Right lobe of liver (tissue), 4 donors: ENCODE results near the gene ZNF528.

ENCODE experiments used
- CTCF ChIP-seq, 4 donors: fragments of 200-600 bp in 3 of 4; fragments of 450-650 bp in 1 of 4; IDR thresholded peaks; one replicate each; pipeline versions ENCODE4 v1.5.1 to v1.8.0; 2016 to 2022; ENCODE audit warnings: antibody characterized with exemption in 4 of 4, mild to moderate bottlenecking in 2 of 4
- POLR2A ChIP-seq: fragments of 450-650 bp; IDR thresholded peaks from one replicate; pipeline ENCODE4 v1.6.1; 2017; ENCODE audit warnings: antibody characterized with exemption, mild to moderate bottlenecking
- donor health status: DM: no; HTN: no; CAD: no.
- donor health status: DM: no; HTN: no; CAD: no.
- donor health status: DM: no; HTN: yes; CAD: no.

- TF ChIP-seq POLR2A (no peak), CTCF (IDR thresholded peaks at IDR 0.05) (no peak)
Measured at GRCh38 chr19:52391135-52391534, 6.5 kb upstream of the ZNF528 start.
